ENCODE data around the gene FBLN2.

The FBLN2 gene

GRCh38 chr3:13583251-13584180 lies 34.6 kb downstream of the FBLN2 start:
- DNase-seq: no peak

- no peak for DNase-seq
Observed at GRCh38 chr3:13584427-13584891, 35.5 kb downstream of the FBLN2 start.

GRCh38 chr3:13584901-13585300 lies 36.0 kb downstream of the FBLN2 start:
- no peak for DNase-seq

- no peak for DNase-seq
Observed at GRCh38 chr3:13587442-13587841, 38.5 kb downstream of the FBLN2 start.

GRCh38 chr3:13588221-13588701 lies 39.3 kb downstream of the FBLN2 start:
- no peak for DNase-seq

GRCh38 chr3:13588993-13589392 lies 40.1 kb downstream of the FBLN2 start:
- no peak for DNase-seq

GRCh38 chr3:13590841-13591520 lies 42.1 kb downstream of the FBLN2 start:
- DNase-seq: no peak

- no peak for DNase-seq
Observed at GRCh38 chr3:13593615-13594014, 44.7 kb downstream of the FBLN2 start.

GRCh38 chr3:13594146-13594545 lies 45.2 kb downstream of the FBLN2 start:
- DNase-seq: no peak

- no peak for DNase-seq
Observed at GRCh38 chr3:13594991-13595421, 46.1 kb downstream of the FBLN2 start.

GRCh38 chr3:13595485-13595884 lies 46.6 kb downstream of the FBLN2 start:
- DNase-seq: no peak

- DNase-seq: no peak
Observed at GRCh38 chr3:13596426-13597205, 47.7 kb downstream of the FBLN2 start.

GRCh38 chr3:13597661-13598060 lies 48.7 kb downstream of the FBLN2 start:
- no peak for DNase-seq

GRCh38 chr3:13598201-13598600 lies 49.3 kb downstream of the FBLN2 start:
- DNase-seq: no peak

GRCh38 chr3:13598926-13599886 lies 50.3 kb downstream of the FBLN2 start:
- no peak for DNase-seq

- no peak for DNase-seq
Observed at GRCh38 chr3:13599887-13600450, 51.0 kb downstream of the FBLN2 start.

GRCh38 chr3:13600950-13601691 lies 52.2 kb downstream of the FBLN2 start:
- DNase-seq: no peak

- DNase-seq: no peak
Observed at GRCh38 chr3:13601692-13602080, 52.8 kb downstream of the FBLN2 start.

- no peak for DNase-seq
Observed at GRCh38 chr3:13605555-13605954, 56.6 kb downstream of the FBLN2 start.

- no peak for DNase-seq
Observed at GRCh38 chr3:13607821-13608597, 59.1 kb downstream of the FBLN2 start.
